Posterior vena cava (tissue), 2 donors: ENCODE results near the gene GPR101. TPM values are rescaled to one million over a fixed set of nuclear protein-coding genes. Genes with fewer than 3 reads are reported as not detected.
"Not testable (repeated sequence)": the region's sequence is repeated elsewhere in the genome, so short reads cannot be mapped to it uniquely, and the experiment has no call there.

ENCODE experiments used
- DNase-seq: peaks from one replicate; pipeline ENCODE4 v3.0.0-alpha.2; 2020; ENCODE audit warnings: low spot score
- intact Hi-C, 2 donors: fragments of 100-400 bp; cut with DNase I; formaldehyde crosslinking; loops; one replicate each; pipeline versions ENCODE4 v1.14.1 to v1.14.2; 2022 to 2023
- total RNA-seq, 2 donors: library from RNA; stranded (reverse); fragmentation: NEBNext Ultra II Directional; extraction: Animal tissue kit (Norgen Biotek cat#: 25700); gene quantifications; one replicate each; pipeline ENCODE4 v1.2.1, GENCODE V29; 2021
- donor health status: DM: yes; HTN: yes; CAD: no.
- donor health status: DM: yes; HTN: yes; CAD: no.

The GPR101 gene
- total RNA-seq, 2 donors from 2014 or later = not detected

DNA sequence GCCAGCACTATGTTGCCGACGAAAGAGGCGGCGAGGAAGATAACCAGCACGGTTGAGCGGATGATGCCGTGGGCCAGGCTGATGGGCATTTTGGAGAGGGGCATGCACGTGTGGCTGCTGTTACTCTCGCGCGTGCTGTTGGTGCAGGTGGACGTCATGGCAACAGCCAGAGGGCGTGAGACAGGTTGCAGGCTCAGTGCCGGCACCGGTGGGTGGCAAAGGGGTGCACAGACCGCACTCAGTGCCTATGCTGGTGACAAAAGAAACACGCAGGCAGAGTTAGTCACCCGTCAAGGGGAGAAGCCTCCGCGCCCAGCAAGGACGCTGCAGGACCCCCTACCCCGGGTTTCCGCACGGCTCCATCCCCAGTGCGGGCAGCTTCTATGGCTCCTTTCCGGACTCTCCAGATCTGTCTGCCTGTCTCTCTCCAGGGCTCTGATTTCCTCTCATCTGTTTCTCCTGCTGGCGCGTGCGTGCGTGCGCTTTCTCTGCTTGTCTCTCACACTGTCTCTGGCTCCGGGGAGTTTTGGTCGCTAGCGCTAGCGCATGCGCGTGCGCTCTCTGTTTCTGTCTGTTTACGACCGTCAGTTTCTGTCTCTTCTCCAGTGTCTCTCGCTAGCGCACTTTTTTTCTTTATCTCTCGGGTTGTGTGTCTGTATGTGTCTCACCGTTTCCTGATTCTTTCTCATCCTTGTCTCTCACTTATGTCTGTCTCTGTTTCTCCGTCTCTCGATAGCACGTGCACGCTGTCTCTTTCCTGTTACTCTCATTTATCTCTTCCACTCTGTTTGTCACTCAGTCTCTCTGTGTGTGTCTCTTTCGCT, 2.1 kb downstream of the GPR101 start:
- intact Hi-C loops = no loop called here
- DNase-seq = no peak

DNA sequence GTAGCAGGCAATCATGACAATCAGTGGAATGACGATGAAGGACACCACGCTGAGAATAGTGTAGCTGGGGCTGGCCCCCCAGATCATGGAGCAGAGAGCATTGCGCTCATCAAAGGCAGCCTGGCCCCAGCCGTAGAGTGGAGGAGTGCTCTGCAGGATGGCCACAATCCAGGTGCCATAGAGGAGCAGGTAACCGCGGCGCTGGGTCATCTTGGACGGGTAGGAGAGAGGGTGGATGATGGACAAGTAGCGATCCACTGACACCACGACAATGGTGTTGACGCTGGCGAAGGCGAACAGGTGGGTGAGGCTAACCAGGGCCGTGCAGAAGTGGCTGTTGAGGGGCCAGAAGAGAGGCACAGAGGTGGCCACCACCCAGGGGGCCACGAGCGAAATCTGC, 2.8 kb downstream of the GPR101 start:
- DNase-seq = no peak
- intact Hi-C loops = no loop called here

DNA sequence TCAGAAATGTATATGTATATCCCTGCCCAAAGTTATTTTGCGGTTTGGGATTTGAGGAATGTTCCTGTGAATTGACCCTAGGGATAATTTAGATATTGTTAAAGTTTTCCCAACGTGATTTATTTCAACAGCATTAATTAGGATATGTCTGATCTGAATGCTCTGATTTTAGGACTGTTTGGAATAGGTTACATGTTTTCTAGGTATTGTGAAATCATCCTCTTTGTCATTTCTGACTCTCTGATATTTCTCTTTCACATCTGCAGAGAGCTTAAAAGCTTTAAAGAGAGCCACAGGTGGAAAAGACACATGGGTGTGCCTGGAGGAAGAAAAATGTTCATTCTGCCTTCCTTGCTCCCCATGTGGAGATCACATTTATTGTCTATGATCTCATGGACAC, 5.1 kb downstream of the GPR101 start:
- intact Hi-C loops = no loop called here
- no peak for DNase-seq

DNA sequence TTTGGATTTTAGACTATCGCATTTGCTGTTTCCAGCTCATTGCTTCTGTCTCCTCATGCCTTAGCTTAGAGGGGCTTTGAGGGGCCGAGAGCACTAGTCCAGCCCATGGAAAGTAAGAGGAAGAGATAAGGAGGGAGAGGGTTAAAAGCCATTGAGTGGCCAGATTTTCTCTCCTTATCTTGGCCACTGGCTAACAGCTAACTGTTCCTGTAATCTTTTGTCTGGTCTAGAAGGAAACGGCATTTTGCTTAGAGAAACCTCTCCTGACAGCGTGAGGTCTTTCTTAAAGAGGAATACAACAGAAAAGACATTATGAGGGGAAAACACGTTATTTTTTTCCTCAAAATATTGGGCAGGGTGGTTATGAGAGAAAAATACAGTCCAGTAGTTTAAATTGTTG, 7.9 kb downstream of the GPR101 start:
- intact Hi-C loops = no loop called here

DNA sequence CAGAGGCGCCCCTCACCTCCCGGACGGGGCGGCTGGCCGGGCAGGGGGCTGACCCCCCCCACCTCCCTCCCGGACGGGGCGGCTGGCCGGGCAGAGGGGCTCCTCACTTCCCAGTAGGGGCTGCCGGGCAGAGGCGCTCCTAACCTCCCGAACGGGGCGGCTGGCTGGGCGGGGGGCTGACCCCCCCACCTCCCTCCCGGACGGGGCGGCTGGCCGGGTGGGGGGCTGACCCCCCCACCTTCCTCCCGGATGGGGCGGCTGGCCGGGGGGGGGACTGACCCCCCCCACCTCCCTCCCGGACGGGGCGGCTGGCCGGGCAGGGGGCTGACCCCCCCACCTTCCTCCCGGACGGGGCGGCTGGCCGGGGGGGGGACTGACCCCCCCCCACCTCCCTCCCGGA, 33.6 kb downstream of the GPR101 start:
- intact Hi-C loops, DNase-seq: not testable (repeated sequence)

More for the DNA sequence above, 7.9 kb downstream of the GPR101 start:
- DNase-seq = no peak

DNA sequence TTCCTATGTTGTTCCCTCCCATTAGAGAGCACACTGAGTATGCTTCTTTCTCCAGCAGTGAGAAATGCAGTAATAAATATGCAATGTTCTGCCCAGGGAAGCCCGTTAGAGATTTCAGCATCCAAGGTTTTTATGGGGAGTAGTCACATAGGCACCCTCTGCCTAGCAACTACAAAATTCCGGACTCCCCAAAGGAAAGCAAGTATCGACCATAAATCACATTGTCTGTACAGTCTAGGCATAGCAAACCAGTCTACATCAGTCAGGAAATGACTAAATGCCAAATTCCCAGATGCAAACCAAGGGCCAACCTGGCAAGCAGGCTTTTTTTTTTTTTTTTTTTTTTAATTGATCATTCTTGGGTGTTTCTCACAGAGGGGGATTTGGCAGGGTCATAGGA, 34.8 kb downstream of the GPR101 start:
- intact Hi-C loops = no loop called here
- DNase-seq = no peak

Other genes starting within 250 kb of the GPR101 start
- gene RBMX, start 153.3 kb downstream of the GPR101 start, total RNA-seq = 100 to 1,000 TPM in 1 of 2 donors, 10 to 100 TPM in 1; 96.8 to 115 TPM